HEK293 (cell line): ENCODE measurements around the gene CPNE4.
A peak's percentile ranks its signal among the peaks of the same experiment; 100 is the strongest.

ENCODE experiments used
- CTCF ChIA-PET: fragments of 350-600 bp; formaldehyde crosslinking; extraction: SDS; loops from one replicate; lab custom pipeline; 2021; ENCODE audit warnings: antibody characterized with exemption; lab: Yijun Ruan, JAX
- POLR2A ChIA-PET: fragments of 300-600 bp; formaldehyde crosslinking; extraction: SDS; loops from one replicate; lab custom pipeline; 2020; ENCODE audit warnings: antibody characterized with exemption, inconsistent platforms; lab: Yijun Ruan, JAX
- H3K27ac ChIP-seq: fragments of 200-500 bp; sonication (Bioruptor generic); 2 replicates; pipeline ENCODE4 v1.5.1; 2014; ENCODE audit warnings: low read depth, low read length, control low read depth, inconsistent platforms; ENCODE audit errors: extremely low read depth
- H3K36me3 ChIP-seq, 2 experiments: fragments of 200-500 bp in 1 of 2; sonication (Bioruptor generic) in 1 of 2; 1 replicate in 1 of 2; 2 replicates in 1 of 2; pipeline ENCODE4 v1.5.1; 2014 to 2017; ENCODE audit warnings: inconsistent platforms in 2 of 2, low read length in 2 of 2; ENCODE audit not compliant: control insufficient read depth in 2 of 2, insufficient read depth in 1 of 2
- H3K4me1 ChIP-seq: fragments of 200-500 bp; sonication (Bioruptor generic); 2 replicates; pipeline ENCODE4 v1.5.1; 2014; ENCODE audit warnings: mild to moderate bottlenecking, low read length, inconsistent platforms; ENCODE audit not compliant: control insufficient read depth, insufficient read depth
- H3K4me3 ChIP-seq: 2 replicates; pipeline ENCODE4 v1.5.1; 2011; ENCODE audit warnings: low read depth, mild to moderate bottlenecking, control low read depth, low read length, moderate library complexity
- H3K9me3 ChIP-seq: fragments of 200-500 bp; sonication (Bioruptor generic); 2 replicates; pipeline ENCODE4 v1.5.1; 2014; ENCODE audit warnings: low read depth, low read length, inconsistent platforms; ENCODE audit not compliant: control insufficient read depth, insufficient read depth
- GLIS2 ChIP-seq: fragments of 450-650 bp; formaldehyde crosslinking; IDR thresholded peaks from 2 replicates; pipeline ENCODE4 v1.5.1; 2016; ENCODE audit warnings: missing biosample characterization, missing genetic modification characterization
- HOXD13 ChIP-seq: sonication (generic); formaldehyde crosslinking; IDR thresholded peaks from 2 replicates; pipeline ENCODE4 v1.8.0; 2022; ENCODE audit warnings: missing genetic modification reagents, borderline replicate concordance
- KLF10 ChIP-seq: fragments of 450-650 bp; IDR thresholded peaks from 2 replicates; pipeline ENCODE4 v1.5.1; 2018; ENCODE audit warnings: missing biosample characterization, mild to moderate bottlenecking, missing genetic modification characterization
- MEIS1 ChIP-seq: sonication (generic); formaldehyde crosslinking; IDR thresholded peaks from 2 replicates; pipeline ENCODE4 v1.8.1; 2022; ENCODE audit warnings: missing genetic modification reagents, mild to moderate bottlenecking, borderline replicate concordance
- OSR2 ChIP-seq: fragments of 450-650 bp; formaldehyde crosslinking; IDR thresholded peaks from 2 replicates; pipeline ENCODE4 v1.5.1; 2016; ENCODE audit warnings: missing biosample characterization, missing genetic modification characterization
- TRIM28 ChIP-seq: IDR thresholded peaks from 2 replicates; pipeline ENCODE4 v1.6.1; 2011; ENCODE audit warnings: low read length, control low read depth, borderline replicate concordance
- WT1 ChIP-seq: fragments of 450-650 bp; formaldehyde crosslinking; IDR thresholded peaks from 2 replicates; pipeline ENCODE4 v1.5.1; 2016; ENCODE audit warnings: missing biosample characterization, missing genetic modification characterization
- ZBTB10 ChIP-seq: fragments of 450-650 bp; formaldehyde crosslinking; IDR thresholded peaks from 2 replicates; pipeline ENCODE4 v1.5.1; 2016; ENCODE audit warnings: missing biosample characterization, missing genetic modification characterization
- ZFHX2 ChIP-seq: fragments of 450-650 bp; formaldehyde crosslinking; conservative IDR thresholded peaks from 2 replicates; pipeline ENCODE4 v1.5.1; 2016; ENCODE audit warnings: missing biosample characterization, missing genetic modification characterization
- ZNF114 ChIP-seq: fragments of 450-650 bp; formaldehyde crosslinking; IDR thresholded peaks from 2 replicates; pipeline ENCODE4 v1.5.0; 2017; ENCODE audit warnings: missing biosample characterization, missing genetic modification characterization
- ZNF2 ChIP-seq: fragments of 450-650 bp; formaldehyde crosslinking; IDR thresholded peaks from 2 replicates; pipeline ENCODE4 v1.5.1; 2016; ENCODE audit warnings: missing biosample characterization, missing genetic modification characterization
- ZNF202 ChIP-seq: fragments of 450-650 bp; formaldehyde crosslinking; IDR thresholded peaks from 2 replicates; pipeline ENCODE4 v1.5.1; 2016; ENCODE audit warnings: missing biosample characterization, missing genetic modification characterization, borderline replicate concordance
- ZNF223 ChIP-seq: fragments of 450-650 bp; formaldehyde crosslinking; IDR thresholded peaks from 2 replicates; pipeline ENCODE4 v1.5.1; 2016; ENCODE audit warnings: missing biosample characterization, missing genetic modification characterization
- ZNF280D ChIP-seq: fragments of 450-650 bp; formaldehyde crosslinking; IDR thresholded peaks from 2 replicates; pipeline ENCODE4 v1.5.1; 2016; ENCODE audit warnings: missing biosample characterization, missing genetic modification characterization
- ZNF302 ChIP-seq: fragments of 450-650 bp; formaldehyde crosslinking; IDR thresholded peaks from 2 replicates; pipeline ENCODE4 v1.5.1; 2016; ENCODE audit warnings: missing biosample characterization, missing genetic modification characterization, low read depth
- ZNF311 ChIP-seq: fragments of 450-650 bp; formaldehyde crosslinking; IDR thresholded peaks from 2 replicates; pipeline ENCODE4 v1.5.1; 2017; ENCODE audit warnings: missing biosample characterization, missing genetic modification characterization, borderline replicate concordance
- ZNF341 ChIP-seq: fragments of 450-650 bp; formaldehyde crosslinking; IDR thresholded peaks from 2 replicates; pipeline ENCODE4; 2016; ENCODE audit warnings: low read depth, missing biosample characterization, missing genetic modification characterization
- ZNF558 ChIP-seq: fragments of 450-650 bp; formaldehyde crosslinking; IDR thresholded peaks from 2 replicates; pipeline ENCODE4 v1.5.1; 2016; ENCODE audit warnings: missing biosample characterization, missing genetic modification characterization
- ZNF610 ChIP-seq: fragments of 450-650 bp; formaldehyde crosslinking; IDR thresholded peaks from 2 replicates; pipeline ENCODE4 v1.5.1; 2016; ENCODE audit warnings: missing biosample characterization, missing genetic modification characterization, borderline replicate concordance
- ZNF654 ChIP-seq: fragments of 450-650 bp; formaldehyde crosslinking; IDR thresholded peaks from 2 replicates; pipeline ENCODE4 v1.5.1; 2016; ENCODE audit warnings: low read depth, missing biosample characterization, missing genetic modification characterization
- ZNF664 ChIP-seq: fragments of 450-650 bp; formaldehyde crosslinking; IDR thresholded peaks from 2 replicates; pipeline ENCODE4 v1.5.1; 2016; ENCODE audit warnings: missing biosample characterization, missing genetic modification characterization
- ZNF707 ChIP-seq: fragments of 450-650 bp; formaldehyde crosslinking; IDR thresholded peaks from 2 replicates; pipeline ENCODE4 v1.5.1; 2016; ENCODE audit warnings: missing biosample characterization, missing genetic modification characterization
- ZNF776 ChIP-seq: fragments of 450-650 bp; formaldehyde crosslinking; IDR thresholded peaks from 2 replicates; pipeline ENCODE4 v1.5.0; 2017; ENCODE audit warnings: missing biosample characterization, missing genetic modification characterization, borderline replicate concordance
- TF ChIP-seq, protein P1 (sequence below): fragments of 450-650 bp; formaldehyde crosslinking; IDR thresholded peaks from 2 replicates; pipeline ENCODE4 v1.5.1; 2017; ENCODE audit warnings: missing biosample characterization, missing genetic modification characterization
- TF ChIP-seq, protein P2 (sequence below): fragments of 450-650 bp; formaldehyde crosslinking; IDR thresholded peaks from 2 replicates; pipeline ENCODE4 v1.5.1; 2016; ENCODE audit warnings: missing biosample characterization, missing genetic modification characterization

CPNE4 gene

GRCh38 chr3:131602011-131602779 is 432.6 kb downstream of the CPNE4 start:
- no peaks in the 10 kb centered on the region for H3K36me3 ChIP-seq
- ChIA-PET POLR2A (no interaction called here), CTCF (interaction anchor here (0.8 kb wide), 1 partner anchor 34 kb away, joined by 3 read pairs; no protein-coding TSS in a partner anchor)
- no peaks in the 10 kb centered on the region for H3K9me3 ChIP-seq
- H3K4me1 ChIP-seq, result no peaks in the 10 kb centered on the region
- TF ChIP-seq WT1 (tag by site-specific recombination) (peak; percentile 26; the same call in 1 of the 2 replicates), MEIS1 (CRISPR knock-in tag) (peak; percentile 85), ZNF280D (tag by site-specific recombination) (no peak), ZNF776 (tag by site-specific recombination) (no peak), OSR2 (tag by site-specific recombination) (no peak), ZNF202 (tag by site-specific recombination) (no peak), ZNF302 (tag by site-specific recombination) (no peak)
- TF ChIP-seq, protein P1, sequence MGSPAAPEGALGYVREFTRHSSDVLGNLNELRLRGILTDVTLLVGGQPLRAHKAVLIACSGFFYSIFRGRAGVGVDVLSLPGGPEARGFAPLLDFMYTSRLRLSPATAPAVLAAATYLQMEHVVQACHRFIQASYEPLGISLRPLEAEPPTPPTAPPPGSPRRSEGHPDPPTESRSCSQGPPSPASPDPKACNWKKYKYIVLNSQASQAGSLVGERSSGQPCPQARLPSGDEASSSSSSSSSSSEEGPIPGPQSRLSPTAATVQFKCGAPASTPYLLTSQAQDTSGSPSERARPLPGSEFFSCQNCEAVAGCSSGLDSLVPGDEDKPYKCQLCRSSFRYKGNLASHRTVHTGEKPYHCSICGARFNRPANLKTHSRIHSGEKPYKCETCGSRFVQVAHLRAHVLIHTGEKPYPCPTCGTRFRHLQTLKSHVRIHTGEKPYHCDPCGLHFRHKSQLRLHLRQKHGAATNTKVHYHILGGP, result no peak
- H3K27ac ChIP-seq, result no peak overlapping the region
- H3K4me3 ChIP-seq, result no peak overlapping the region

DNA sequence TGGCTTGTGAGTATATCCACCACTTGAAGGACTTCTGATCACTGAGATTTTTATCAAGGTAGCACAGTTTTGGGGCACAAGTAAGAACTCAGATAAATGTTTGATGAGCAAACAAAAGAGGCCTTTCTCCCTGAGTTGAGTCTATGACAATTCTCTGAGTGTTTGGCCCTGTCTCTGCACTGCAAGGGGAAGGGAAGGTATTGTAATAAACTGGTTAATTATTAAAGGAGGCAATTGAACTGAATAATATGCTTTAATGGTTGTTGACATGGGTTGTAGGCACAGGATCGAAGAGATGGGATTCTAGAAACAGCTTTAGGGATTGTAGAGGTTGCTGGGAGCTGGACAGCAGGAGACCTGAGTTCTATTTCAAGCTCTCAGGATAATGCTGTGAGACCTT is 437.0 kb downstream of the CPNE4 start:
- Histone ChIP-seq H3K4me1 (no peaks in the 10 kb centered on the region), H3K4me3 (no peak overlapping the region), H3K36me3 (no peaks in the 10 kb centered on the region)
- no peak for TF ChIP-seq ZNF223
- TF ChIP-seq ZNF2 (tag by site-specific recombination), result no peak
- TF ChIP-seq ZNF114 (tag by site-specific recombination), result no peak
- no peak for TF ChIP-seq ZNF654 (tag by site-specific recombination)
- no peak for TF ChIP-seq ZNF311 (tag by site-specific recombination)
- TF ChIP-seq ZFHX2, result no peak
- no peak for TF ChIP-seq TRIM28
- no peak for TF ChIP-seq ZNF341 (tag by site-specific recombination)
- TF ChIP-seq HOXD13 (CRISPR knock-in tag), result no peak
- TF ChIP-seq KLF10 (tag by site-specific recombination), result no peak
- no peak for TF ChIP-seq ZNF558 (tag by site-specific recombination)
- no peak for TF ChIP-seq GLIS2 (tag by site-specific recombination)
- TF ChIP-seq ZBTB10 (tag by site-specific recombination), result no peak
- TF ChIP-seq, protein P2, sequence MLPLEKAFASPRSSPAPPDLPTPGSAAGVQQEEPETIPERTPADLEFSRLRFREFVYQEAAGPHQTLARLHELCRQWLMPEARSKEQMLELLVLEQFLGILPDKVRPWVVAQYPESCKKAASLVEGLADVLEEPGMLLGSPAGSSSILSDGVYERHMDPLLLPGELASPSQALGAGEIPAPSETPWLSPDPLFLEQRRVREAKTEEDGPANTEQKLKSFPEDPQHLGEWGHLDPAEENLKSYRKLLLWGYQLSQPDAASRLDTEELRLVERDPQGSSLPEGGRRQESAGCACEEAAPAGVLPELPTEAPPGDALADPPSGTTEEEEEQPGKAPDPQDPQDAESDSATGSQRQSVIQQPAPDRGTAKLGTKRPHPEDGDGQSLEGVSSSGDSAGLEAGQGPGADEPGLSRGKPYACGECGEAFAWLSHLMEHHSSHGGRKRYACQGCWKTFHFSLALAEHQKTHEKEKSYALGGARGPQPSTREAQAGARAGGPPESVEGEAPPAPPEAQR (tag by site-specific recombination), result no peak
- no peak for TF ChIP-seq ZNF707 (tag by site-specific recombination)
- TF ChIP-seq ZNF610, result no peak
- no peak for TF ChIP-seq ZNF664 (tag by site-specific recombination)
- TF ChIP-seq, all 188 proteins: peak for 0
- POLR2A ChIA-PET, result no interaction called here
- H3K9me3 ChIP-seq, result no peaks in the 10 kb centered on the region
- CTCF ChIA-PET, result interaction anchor here (0.8 kb wide), 1 partner anchor 63 kb away, joined by 3 read pairs; no protein-coding TSS in a partner anchor
- no peak overlapping the region for H3K27ac ChIP-seq
